Measurements from ENCODE around the gene HLCS. TPM values are rescaled to one million over a fixed set of nuclear protein-coding genes. Genes with fewer than 3 reads are reported as not detected.
A peak's percentile ranks its signal among the peaks of the same experiment; 100 is the strongest.

HLCS gene
- total RNA-seq, 6 experiments from 2014 or later = 12.6 to 19.1 (median 16.0) TPM

- H3K9me3 ChIP-seq = no peaks in the 10 kb centered on the region
- H3K4me3 ChIP-seq = no peak overlapping the region
- H3K36me3 ChIP-seq = no peaks in the 10 kb centered on the region
- DNase-seq = peak; percentile 85 to 90 (median 88)
- intact Hi-C loops (cut with DNase I) = loop anchor here in 1 of 2 donors (10.0 kb wide), 1 partner anchor 263 kb away; no protein-coding TSS in a partner anchor
- WGBS (ENCODE audit: insufficient coverage, low coverage, low lambda C conversion rate, missing lambda C conversion rate) = 10% methylated on average over 4 of the region's 4 CpGs
- H3K4me1 ChIP-seq = peaks cover 0 to 33% (median 13%) of the 10 kb centered on the region in 4 donors
- peak overlapping the region in 1 of 3 donors; percentile 57 for H3K27ac ChIP-seq
- ATAC-seq = peak; percentile 79 to 89 (median 85)
- TF ChIP-seq CTCF (IDR thresholded peaks at IDR 0.05) (peak; percentile 82 to 96 (median 96)), POLR2A (IDR thresholded peaks at IDR 0.05) (no peak)
- H3K27me3 ChIP-seq = no peaks in the 10 kb centered on the region
Measured at GRCh38 chr21:36927719-36928117, 38.8 kb downstream of the HLCS start.

GRCh38 chr21:36926989-36927718 is 39.3 kb downstream of the HLCS start:
- Histone ChIP-seq H3K9me3 (no peaks in the 10 kb centered on the region), H3K36me3 (no peaks in the 10 kb centered on the region), H3K4me3 (no peak overlapping the region), H3K27me3 (no peaks in the 10 kb centered on the region), H3K27ac (no peak overlapping the region), H3K4me1 (peaks cover 0 to 33% (median 13%) of the 10 kb centered on the region in 4 donors)
- DNase-seq (no peak), ATAC-seq (no peak)
- TF ChIP-seq CTCF (IDR thresholded peaks at IDR 0.05) = no peak
- TF ChIP-seq POLR2A (IDR thresholded peaks at IDR 0.05) = no peak
- intact Hi-C loops (cut with DNase I) = loop anchor here in 1 of 2 donors (10.0 kb wide), 1 partner anchor 262 kb away; no protein-coding TSS in a partner anchor
- 61% methylated on average over 14 of the region's 17 CpGs for WGBS (ENCODE audit: insufficient coverage, low coverage, low lambda C conversion rate, missing lambda C conversion rate)

- 60% methylated on average over 11 of the region's 14 CpGs for WGBS (ENCODE audit: insufficient coverage, low coverage, low lambda C conversion rate, missing lambda C conversion rate)
Measured at GRCh38 chr21:36923270-36923669, 43.2 kb downstream of the HLCS start.

GRCh38 chr21:36922861-36923260 is 43.6 kb downstream of the HLCS start:
- no peaks in the 10 kb centered on the region for H3K27me3 ChIP-seq
- TF ChIP-seq POLR2A (IDR thresholded peaks at IDR 0.05) = no peak
- no peak for TF ChIP-seq CTCF (IDR thresholded peaks at IDR 0.05)
- intact Hi-C loops (cut with DNase I) = loop anchor here in 1 of 2 donors (10.0 kb wide), 1 partner anchor 258 kb away; no protein-coding TSS in a partner anchor
- H3K4me3 ChIP-seq = no peak overlapping the region
- H3K4me1 ChIP-seq = peaks cover 0 to 37% (median 9%) of the 10 kb centered on the region in 4 donors
- H3K9me3 ChIP-seq = no peaks in the 10 kb centered on the region
- no peak for DNase-seq
- H3K27ac ChIP-seq = no peak overlapping the region
- WGBS (ENCODE audit: insufficient coverage, low coverage, low lambda C conversion rate, missing lambda C conversion rate) = 90% methylated on average over 9 of the region's 18 CpGs
- no peak for ATAC-seq
- H3K36me3 ChIP-seq = no peaks in the 10 kb centered on the region

More at GRCh38 chr21:36923270-36923669, 43.2 kb downstream of the HLCS start:
- no peak overlapping the region for H3K4me3 ChIP-seq
- no peak overlapping the region for H3K27ac ChIP-seq
- H3K27me3 ChIP-seq = no peaks in the 10 kb centered on the region
- TF ChIP-seq CTCF (IDR thresholded peaks at IDR 0.05) (no peak), POLR2A (IDR thresholded peaks at IDR 0.05) (no peak)
- DNase-seq (no peak), ATAC-seq (no peak)
- H3K36me3 ChIP-seq = no peaks in the 10 kb centered on the region
- H3K9me3 ChIP-seq = no peaks in the 10 kb centered on the region
- intact Hi-C loops (cut with DNase I) = loop anchor here in 1 of 2 donors (10.0 kb wide), 1 partner anchor 258 kb away; no protein-coding TSS in a partner anchor
- peaks cover 0 to 37% (median 9%) of the 10 kb centered on the region in 4 donors for H3K4me1 ChIP-seq

Data from right lobe of liver (tissue), 6 donors.